DMS 273 (cell line): ENCODE data around the gene KCNIP4.

Experiments
- DNase-seq: peaks from one replicate; lab custom pipeline; 2025; ENCODE audit not compliant: unreplicated experiment; lab: John Stamatoyannopoulos, UW

The KCNIP4 gene

DNA sequence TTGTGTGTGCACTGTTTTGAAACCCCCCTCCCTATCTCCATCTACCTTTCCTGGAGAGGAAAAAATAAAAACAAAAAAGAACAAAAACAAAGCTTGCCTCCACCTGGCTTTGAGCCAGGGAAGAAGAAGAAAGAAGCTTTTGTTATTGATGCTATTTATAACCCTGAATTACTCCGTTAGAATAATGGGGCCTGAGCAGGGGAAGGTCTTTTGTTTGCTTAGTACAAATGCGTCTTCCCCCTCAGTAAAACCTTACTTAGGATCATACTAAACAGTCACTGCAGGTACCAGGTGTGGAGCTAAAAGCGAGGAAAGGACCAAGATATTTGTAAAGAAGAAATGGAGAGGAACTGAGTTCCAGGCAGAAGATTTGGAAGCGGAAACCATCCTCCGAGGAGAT is 352.1 kb downstream of the KCNIP4 start:
- no peak for DNase-seq

DNA sequence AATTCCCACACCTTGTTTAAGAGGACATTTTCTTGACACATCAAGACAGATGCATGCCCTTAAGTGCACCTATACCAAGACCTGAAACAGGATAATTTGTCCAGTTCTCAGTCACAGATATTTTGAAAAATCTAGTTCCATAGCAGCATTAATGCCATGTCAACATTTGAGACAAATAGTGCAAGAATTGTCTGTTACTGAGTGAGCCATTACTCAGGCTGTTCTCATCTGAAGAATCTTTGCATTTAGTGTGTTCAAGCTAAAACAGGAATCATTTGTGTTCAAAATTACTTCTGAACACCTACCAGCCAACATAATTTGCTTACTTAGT is 354.9 kb downstream of the KCNIP4 start:
- DNase-seq: no peak

DNA sequence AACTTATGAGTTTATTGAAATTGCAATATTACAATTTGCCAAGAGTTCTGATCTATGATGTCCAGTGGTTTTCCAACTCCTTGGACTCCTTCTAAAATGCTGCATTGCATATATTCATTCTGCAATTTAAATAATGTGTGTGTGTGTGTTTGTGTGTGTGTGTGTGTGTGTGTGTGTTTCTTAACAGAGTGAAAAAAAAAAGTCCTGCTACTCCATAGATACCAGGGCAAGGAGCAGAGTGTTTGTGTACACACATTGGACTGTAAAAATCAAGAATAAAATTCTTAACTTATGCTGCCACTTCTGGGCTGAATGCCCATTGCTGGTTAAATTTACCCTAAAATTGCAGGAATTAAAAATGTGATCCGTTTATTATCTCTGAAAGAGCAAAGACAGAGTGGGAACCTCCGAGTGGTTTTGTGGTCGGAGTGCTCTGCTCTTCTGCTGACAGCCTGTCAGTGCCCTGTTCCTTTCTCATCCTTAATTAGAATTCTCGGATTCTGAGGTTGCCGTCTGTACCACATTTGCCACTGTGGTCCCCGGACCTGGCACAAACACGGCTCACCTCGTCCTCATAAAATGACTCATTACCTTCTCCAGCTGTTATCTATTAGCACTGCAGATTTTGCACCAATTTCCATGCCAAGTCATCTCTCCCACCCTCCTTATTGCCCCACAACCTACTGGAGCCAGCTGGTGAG is 355.5 kb downstream of the KCNIP4 start:
- DNase-seq: peak; percentile 64

DNA sequence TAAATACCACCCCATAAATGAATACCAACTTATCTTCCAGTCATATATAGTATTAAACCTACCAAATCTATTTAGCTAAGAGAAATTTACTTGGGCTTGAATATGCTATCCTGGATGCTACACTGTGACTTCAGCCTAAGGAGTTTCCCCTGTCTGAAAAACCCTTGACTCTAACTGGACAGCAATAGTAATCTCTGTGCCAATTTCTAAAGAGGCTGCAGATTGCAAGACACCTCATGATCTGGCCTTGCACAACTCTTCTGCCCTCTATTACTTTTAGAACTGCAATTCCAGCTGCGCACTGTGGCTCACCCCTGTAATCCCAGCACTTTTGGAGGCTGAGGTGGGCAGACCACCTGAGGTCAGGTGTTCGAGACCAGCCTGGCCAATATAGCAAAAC is 371.5 kb downstream of the KCNIP4 start:
- DNase-seq: no peak

DNA sequence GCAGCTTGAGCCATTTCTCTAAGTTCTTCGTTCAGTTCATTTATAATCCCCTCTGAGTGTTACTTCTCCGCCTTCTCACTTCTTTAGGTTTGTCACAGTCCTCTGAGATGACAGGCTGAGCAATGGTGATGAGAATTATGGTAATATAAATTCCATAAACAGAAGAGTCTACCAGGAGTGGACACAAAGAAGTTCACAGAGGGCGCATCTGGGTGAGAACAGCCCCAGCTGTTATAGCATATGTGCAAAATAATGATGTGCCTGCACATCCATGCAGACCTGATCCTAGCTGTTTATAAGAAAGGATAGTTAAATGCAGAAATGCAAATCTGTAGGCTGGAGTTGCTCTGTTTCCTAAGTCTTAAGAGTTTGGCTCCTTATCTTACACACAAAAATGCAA is 377.5 kb downstream of the KCNIP4 start:
- DNase-seq: peak; percentile 49

DNA sequence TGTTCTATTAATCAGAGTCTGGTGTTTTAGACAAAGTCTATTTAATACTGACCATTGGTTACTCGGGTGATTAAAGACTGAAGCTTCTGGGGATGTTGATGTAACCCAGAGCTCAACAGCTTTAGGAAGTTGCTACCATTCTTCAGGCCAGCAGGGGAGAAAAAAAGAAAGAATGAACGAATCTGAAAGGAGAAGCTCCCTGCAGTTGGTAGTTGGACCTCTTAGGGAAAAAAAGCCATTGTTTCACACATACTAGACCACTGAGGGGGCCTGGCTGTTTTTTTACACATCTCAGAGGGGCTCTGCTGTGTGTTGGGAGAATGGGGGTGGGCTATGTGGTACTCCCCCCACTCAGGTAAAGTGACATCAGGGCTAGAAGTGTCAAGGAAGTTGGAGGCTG is 378.9 kb downstream of the KCNIP4 start:
- no peak for DNase-seq

DNA sequence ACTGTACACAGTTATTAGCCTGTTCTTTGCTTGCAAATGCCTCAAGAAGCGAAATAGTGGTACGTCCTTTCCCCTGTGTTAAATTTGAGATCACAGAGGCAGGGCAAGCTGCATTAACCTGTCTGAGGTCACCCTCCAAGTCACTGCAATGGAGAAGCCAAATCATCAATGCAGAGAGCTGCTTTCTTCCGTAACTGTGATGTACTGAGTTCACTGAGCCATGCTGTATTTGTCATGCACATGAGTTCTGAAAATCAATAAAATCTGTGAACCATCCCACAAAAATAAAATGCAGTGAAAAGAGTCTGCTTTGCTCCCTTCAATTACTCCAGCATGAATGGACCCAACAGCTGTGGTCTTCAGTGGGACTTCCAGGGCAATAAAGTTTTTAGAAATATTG is 393.5 kb downstream of the KCNIP4 start:
- no peak for DNase-seq

DNA sequence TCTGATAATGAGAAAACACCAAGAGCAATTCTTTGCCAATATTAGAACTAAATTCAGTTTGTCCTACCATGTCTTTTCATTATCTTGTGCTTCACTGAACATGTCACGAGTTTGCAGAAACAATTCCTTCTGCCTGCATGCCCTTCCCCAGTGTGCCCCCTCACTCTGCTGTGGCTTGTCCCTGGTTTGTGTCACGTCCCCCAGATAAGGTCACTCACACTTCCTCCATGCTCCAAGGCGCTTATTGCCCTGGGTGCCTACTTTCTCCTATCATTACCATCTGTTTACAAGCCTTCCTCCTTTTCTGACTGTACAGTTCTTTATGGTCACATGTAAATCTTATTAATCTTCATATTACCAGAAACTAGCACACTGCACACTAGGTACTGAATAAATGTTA is 394.1 kb downstream of the KCNIP4 start:
- no peak for DNase-seq

DNA sequence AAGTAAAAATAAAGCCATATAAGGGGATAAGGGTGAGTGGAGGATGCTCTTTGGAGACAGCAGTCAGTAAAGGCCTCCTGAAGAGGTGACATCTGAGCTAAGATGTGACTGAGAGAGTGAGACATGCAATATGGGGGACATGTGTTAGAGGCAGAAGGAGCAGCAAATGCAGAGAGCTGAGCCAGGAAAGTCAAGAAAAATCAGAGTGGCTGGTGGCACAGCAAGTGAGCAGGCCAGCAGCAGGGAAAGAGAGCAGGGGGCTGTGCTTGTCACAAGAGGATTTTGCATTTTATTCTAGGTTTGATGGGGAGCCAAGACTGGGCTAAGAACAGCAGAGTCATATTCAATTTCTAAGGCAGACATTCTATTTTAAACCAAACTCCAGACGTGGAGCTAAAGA is 394.5 kb downstream of the KCNIP4 start:
- no peak for DNase-seq

DNA sequence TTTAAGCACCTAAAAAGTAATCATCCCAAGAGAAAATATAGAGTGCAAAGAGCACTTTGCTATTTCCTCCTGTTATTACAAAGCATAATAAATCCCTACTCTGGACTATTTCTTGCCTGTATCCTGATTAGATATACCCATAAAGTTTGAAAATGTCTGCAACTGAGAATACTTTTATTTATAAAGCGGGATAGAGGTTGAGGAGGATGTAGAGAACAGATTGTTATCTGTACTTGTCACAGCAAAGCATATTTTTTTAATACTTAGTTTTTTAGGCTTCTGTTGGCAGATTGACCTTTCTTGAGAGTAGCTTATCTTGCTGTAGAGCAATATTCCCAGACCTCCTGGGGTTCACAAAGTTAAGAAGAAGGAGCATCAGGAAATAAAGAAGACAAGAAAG is 396.1 kb downstream of the KCNIP4 start:
- no peak for DNase-seq

DNA sequence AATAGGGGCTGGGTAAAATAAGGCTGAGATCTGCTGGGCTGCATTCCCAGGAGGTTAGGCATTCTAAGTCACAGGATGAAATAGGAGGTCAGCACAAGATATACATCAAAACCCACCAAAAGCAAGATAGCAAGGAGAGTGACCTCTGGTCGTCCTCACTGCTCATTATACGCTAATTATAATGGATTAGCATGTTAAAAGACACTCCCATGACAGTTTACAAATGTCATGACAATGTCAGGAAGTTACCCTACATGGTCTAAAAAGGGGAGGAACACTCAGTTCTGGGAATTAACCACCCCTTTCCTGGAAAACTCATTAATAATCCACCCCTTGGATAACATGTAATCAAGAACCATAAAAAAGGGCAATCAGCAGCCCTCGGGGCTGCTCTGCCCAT is 403.6 kb downstream of the KCNIP4 start:
- DNase-seq: no peak

DNA sequence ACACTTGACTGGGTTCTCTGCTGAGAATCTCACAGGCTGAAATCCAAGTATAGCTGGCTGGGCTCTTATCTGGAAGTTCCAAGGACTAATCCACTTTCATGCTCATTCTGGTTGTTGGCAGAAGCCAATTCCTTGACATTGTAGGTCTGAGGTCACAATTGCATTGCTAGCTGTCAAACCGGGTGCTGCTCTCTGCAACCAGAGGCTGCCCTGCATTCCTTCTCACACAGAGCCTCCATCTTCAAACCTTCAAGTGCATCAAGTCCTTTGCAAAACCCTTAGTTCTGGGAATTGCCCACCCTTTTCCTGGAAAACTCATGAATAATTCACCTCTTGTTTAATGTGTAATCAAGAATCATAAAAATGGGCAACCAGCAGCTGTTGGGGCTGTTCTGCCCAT is 404.2 kb downstream of the KCNIP4 start:
- peak; percentile 13 for DNase-seq

DNA sequence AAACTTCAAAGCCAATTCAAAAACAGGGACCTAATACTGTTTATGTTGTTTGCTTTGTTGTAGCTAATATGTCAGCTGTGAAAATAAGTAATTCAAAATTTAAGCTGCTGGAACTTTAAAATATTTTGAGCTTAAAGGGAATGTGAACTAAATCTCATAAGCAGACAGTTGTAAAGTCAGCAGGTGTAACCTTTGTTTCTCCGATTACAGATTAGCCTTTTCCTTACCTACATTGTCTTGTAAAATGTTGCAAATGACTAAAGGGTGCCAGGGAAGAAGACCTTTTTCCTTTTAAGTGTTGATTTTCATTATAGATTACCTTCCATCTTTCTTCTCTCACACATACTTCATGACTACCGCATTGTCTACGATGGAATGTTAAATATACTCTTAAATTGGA is 405.1 kb downstream of the KCNIP4 start:
- no peak for DNase-seq

DNA sequence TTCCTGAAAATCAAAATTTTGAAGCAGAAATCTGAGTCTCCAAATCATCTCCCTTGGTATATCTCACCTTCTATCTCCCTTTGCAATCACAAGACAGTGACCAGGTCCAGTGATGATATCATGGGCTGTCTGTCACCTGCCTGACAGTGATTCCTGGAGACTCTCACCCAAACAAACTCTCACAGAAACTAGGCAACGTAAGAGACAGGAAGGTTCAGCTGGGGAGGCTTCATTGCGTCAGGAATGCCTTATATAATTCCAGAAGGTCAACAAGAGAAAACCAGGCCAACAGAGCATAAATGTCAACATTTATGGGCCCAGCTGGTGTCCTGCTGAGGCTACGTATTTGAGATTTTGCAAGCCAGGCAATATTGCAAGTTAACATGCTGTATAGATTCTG is 412.7 kb downstream of the KCNIP4 start:
- DNase-seq: no peak

DNA sequence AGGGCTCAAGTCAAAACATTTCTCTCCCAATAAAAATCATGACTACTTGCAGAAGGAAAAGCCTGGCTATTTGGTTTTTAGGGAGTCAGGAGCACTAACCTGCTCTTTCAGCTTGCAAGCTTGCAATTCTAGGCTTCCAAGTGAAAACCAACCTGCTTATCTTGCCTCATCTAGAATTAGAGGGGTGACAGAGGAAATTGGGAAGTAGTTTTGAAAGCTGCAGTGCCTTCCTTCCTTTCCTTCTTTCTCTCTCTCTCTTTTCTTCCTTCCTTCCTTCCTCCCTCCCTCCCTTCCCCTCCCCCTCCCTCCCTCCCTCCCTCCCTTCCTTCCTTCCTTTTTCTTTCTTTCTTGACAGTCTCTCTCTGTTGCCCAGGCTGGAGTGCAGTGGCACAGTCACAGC is 417.5 kb downstream of the KCNIP4 start:
- no peak for DNase-seq

DNA sequence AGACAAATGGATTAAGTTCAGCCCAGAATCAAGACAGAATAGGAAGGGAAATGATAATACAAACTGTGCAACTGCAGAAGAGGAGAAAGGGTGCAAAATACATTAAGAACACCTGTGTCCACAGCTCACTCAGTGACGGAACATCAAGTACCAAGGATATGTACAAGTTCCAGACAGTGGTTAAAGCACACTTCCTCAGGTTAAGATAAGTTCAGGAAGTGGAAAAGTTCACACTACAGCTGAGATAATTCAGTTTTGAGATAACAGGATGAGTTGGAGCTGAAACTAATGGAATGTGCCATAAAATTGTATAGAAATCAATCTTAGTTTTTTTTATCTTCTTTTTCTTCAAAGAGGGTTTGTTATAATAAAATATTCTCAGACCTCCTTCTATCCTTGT is 419.4 kb downstream of the KCNIP4 start:
- no peak for DNase-seq

DNA sequence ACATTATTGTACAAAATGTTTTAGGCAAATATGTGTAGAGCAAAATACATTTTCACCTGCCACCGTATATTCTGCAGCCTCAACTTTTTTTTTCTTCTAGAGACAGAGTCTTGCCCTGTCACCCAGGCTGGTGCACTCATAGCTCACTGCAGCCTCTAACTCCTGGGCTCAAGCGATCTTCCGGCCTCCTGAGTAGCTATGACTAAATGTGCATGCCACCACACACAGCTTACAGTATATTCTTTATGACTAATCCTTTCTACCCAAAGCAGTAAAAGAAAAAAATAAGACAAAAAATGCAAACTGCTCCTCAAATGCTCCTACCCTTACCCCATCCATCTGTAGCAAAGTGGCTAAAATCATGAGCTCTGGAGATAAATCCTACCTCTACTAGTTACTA is 426.3 kb downstream of the KCNIP4 start:
- peak; percentile 0 for DNase-seq

DNA sequence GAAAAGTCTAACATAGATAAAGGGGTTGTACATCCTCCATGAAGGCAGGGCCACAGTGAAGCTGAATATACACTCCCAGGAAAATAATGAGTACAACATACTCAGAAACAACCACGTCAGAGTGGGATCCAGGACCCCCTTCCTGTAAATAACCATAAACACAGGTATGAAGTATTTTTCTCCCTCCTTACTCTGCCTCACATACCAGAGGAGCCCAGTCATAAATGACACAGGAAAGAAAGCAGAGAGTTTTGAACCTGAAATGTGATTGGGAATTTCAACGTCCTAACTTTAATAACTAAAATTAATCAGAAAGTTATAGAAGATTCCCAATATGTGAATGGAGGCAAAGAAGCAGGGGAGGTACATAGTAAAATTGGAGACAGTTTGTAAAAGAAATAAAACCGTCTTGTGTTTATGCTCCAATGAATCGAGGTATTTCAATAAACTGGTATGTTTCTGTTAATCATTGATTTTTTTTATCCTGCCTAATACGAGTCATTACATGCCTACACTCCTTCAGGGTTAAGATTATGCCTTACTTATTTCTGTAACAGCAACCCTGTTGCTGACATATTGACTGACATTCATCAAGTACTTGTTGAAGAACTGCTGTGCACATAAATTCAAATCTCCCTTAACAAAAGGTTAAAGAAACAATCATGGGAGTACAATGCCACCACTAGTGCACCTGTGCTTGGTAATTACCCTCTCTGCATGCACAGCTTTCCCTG is 431.3 kb downstream of the KCNIP4 start:
- no peak for DNase-seq

DNA sequence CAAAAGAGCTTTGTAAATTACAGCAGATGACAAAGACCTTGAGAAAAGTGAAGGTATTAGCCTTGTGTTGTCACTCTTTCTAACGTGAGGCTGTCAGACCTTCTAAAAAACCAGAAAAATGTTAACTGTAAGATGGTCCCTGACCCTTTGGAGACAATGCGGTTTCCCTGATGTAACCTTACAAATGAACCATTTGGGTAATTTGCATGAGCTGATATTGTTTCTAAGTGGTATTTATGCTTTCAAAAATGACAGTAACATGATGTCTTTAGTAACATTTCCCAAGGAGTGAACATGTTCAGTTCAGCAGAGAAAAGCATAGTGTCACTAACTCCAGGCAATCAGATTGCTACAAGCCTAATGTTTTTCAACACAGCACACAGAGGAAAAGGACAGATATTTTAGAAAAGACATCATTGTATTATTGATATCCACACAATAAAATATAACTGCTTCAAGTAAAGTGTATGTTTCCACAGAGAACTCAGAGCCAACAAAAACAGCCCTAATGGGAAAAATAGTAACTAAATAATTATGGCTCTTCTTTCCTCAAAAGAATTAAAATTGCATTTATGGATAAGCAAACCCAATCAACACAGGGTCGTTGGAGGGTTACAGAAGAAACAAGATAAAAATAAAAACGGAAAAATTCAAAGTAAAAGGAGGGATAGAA is 434.4 kb downstream of the KCNIP4 start:
- no peak for DNase-seq

DNA sequence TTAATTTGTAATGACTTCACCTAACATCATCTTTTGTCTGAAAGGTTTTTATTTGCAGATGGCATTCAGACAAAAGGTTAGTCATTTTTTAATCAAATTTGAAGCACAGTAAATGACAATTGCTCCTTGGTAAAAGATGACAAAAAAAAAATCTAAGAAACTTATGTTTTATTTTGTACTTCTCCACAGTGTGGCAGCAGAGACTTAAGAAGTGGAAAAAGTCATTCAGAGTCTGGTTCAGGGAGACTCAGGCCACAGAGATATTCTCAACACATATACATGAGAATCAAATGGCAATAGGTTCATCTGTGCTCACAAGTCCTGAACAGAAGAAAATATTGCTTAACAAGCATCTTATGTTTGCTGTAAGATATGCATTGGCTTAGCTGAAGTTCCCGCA is 436.2 kb downstream of the KCNIP4 start:
- DNase-seq: peak; percentile 67

DNA sequence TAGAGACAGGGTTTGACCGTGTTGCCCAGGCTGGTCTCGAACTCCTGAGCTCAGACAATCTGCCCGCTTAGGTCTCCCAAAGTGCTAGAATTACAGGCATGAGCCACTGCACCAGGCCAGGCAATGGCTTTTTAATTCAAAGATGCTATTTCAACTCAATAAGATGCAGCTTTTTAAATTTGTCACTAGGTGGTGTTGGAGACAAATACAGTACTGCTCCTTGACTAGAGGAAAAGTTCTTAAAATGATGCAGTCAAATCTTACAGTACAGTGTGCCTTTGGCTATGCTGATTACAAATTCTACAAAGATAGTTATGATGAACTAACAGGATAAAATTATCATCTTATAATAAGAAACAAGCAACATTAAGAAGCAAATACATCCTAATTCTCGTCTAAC is 441.1 kb downstream of the KCNIP4 start:
- DNase-seq: peak; percentile 1

DNA sequence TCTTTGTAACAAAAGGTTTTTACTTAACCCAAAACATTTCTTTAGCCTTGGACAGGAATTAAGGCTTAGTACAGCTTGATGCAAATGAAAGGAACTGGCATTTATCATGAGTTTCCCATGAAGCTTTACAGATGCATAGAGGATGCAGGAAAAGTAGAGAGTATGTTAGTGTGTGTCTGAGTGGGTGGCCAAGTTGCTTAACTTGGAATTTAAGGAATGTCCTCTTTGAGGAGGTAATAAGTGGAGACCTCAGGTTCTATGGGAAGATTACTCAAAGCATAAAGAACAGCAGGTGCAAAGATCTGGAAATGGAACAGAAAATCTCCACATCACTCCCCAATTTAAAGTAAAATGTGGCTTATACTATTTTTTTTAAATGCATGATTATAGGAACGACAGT is 457.9 kb downstream of the KCNIP4 start:
- DNase-seq: no peak
